ENCODE data around the gene NLGN1. TPM values are rescaled to one million over a fixed set of nuclear protein-coding genes. Genes with fewer than 3 reads are reported as not detected.

Gene NLGN1
- polyA plus RNA-seq, 2 of the 4 experiments (the other 2 are of a cell fraction) = not detected

DNA sequence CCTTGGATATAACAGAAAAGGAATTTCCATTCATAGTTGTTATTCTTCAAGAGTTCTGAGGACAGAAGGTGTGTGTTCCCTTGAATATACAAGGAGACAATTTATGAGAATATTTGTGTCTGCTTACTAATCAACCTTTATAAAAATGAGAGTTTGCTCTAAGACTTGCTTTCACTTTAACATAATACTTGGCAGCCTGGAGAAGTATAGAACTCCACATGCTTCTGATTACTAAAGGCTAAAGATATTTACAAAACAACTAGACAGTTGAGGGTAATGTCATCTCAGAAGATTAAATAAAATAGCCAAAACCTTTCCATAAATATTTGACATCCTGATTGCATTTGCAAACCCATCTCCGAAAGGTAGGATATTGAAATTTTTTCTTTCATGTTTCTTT lies 734.5 kb downstream of the NLGN1 start:
- ATAC-seq (no peak), FAIRE-seq (no peak)
- 37% methylated on average over 1 of the region's 1 CpG for WGBS (ENCODE audit: missing lambda C conversion rate)

DNA sequence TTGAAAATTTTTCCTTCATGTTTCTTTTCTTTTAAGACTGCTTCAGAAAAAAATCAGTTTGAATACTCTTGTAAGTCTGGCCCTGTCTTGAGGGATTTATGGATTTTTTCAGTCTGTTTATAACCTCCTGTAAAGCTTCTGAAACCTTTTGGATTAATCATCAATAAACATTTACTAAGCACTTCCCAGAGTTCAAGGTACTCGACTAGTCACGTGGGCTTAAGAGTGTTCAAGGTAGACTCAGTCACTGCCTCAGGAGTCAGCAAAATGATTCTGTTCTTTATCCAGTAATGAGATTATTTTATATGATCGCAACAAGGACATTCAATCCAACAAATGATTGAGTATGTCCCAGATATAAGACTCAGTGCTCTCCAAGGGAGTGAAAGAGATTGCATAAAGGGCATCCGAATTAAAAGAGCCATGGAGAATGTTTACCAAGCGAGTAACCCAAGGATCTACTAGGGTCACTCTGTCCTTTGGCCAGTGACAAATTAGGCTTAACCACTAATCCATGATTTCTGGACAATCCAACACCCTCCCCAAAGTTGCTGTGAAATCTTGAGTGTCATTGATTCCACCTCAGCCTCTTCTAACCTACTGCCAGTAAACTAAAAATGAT lies 735.0 kb downstream of the NLGN1 start:
- 38% methylated on average over 5 of the region's 5 CpGs for WGBS (ENCODE audit: missing lambda C conversion rate)
- ATAC-seq = no peak
- ChIA-PET POLR2A (no interaction called here), CTCF (no interaction called here)
- no peaks in the 10 kb centered on the region for H3K9me3 ChIP-seq
- H3K27ac ChIP-seq = no peak overlapping the region
- H3K4me2 ChIP-seq = no peak overlapping the region
- TF ChIP-seq CHD2 (IDR thresholded peaks at IDR 0.05; ENCODE audit: low read length, partially characterized antibody) = no peak
- no peak for TF ChIP-seq MAFK (IDR thresholded peaks at IDR 0.05; ENCODE audit: partially characterized antibody)
- no peak for TF ChIP-seq HOXA7 (CRISPR knock-in tag; IDR thresholded peaks at IDR 0.05)
- no peak for TF ChIP-seq RFX5 (IDR thresholded peaks at IDR 0.05)
- TF ChIP-seq HOXB13 (CRISPR knock-in tag; IDR thresholded peaks at IDR 0.05; ENCODE audit: low read depth) = no peak
- TF ChIP-seq, protein P1, sequence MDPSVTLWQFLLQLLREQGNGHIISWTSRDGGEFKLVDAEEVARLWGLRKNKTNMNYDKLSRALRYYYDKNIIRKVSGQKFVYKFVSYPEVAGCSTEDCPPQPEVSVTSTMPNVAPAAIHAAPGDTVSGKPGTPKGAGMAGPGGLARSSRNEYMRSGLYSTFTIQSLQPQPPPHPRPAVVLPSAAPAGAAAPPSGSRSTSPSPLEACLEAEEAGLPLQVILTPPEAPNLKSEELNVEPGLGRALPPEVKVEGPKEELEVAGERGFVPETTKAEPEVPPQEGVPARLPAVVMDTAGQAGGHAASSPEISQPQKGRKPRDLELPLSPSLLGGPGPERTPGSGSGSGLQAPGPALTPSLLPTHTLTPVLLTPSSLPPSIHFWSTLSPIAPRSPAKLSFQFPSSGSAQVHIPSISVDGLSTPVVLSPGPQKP (IDR thresholded peaks at IDR 0.05; ENCODE audit: low read depth, low read length) = no peak
- TF ChIP-seq, protein P2, sequence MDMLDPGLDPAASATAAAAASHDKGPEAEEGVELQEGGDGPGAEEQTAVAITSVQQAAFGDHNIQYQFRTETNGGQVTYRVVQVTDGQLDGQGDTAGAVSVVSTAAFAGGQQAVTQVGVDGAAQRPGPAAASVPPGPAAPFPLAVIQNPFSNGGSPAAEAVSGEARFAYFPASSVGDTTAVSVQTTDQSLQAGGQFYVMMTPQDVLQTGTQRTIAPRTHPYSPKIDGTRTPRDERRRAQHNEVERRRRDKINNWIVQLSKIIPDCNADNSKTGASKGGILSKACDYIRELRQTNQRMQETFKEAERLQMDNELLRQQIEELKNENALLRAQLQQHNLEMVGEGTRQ (IDR thresholded peaks at IDR 0.05) = no peak
- TF ChIP-seq GATA3 (IDR thresholded peaks at IDR 0.05; ENCODE audit: borderline replicate concordance) = no peak
- no peak for TF ChIP-seq SREBF2 (IDR thresholded peaks at IDR 0.05)
- TF ChIP-seq, protein P3, sequence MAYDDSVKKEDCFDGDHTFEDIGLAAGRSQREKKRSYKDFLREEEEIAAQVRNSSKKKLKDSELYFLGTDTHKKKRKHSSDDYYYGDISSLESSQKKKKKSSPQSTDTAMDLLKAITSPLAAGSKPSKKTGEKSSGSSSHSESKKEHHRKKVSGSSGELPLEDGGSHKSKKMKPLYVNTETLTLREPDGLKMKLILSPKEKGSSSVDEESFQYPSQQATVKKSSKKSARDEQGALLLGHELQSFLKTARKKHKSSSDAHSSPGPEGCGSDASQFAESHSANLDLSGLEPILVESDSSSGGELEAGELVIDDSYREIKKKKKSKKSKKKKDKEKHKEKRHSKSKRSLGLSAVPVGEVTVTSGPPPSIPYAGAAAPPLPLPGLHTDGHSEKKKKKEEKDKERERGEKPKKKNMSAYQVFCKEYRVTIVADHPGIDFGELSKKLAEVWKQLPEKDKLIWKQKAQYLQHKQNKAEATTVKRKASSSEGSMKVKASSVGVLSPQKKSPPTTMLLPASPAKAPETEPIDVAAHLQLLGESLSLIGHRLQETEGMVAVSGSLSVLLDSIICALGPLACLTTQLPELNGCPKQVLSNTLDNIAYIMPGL (CRISPR knock-in tag; IDR thresholded peaks at IDR 0.05; ENCODE audit: borderline replicate concordance) = no peak
- no peak for TF ChIP-seq EHF (CRISPR knock-in tag; IDR thresholded peaks at IDR 0.05)
- no peak for TF ChIP-seq POLR2AphosphoS2 (conservative IDR thresholded peaks at IDR 0.05; ENCODE audit: low read length)
- no peak for TF ChIP-seq ZNF302 (CRISPR knock-in tag; IDR thresholded peaks at IDR 0.05)
- no peak for TF ChIP-seq POLR2A (IDR thresholded peaks at IDR 0.05; ENCODE audit: low read length)
- TF ChIP-seq CBX2 (IDR thresholded peaks at IDR 0.05; ENCODE audit: borderline replicate concordance, low read depth) = no peak
- TF ChIP-seq BHLHE40 (IDR thresholded peaks at IDR 0.05; ENCODE audit: low read depth, low read length) = no peak
- no peak for TF ChIP-seq MAZ (IDR thresholded peaks at IDR 0.05; ENCODE audit: borderline replicate concordance, low read depth, low read length)
- no peak for TF ChIP-seq NFE2L2 (conservative IDR thresholded peaks at IDR 0.05; ENCODE audit: low read length)
- no peak for TF ChIP-seq MYC (IDR thresholded peaks at IDR 0.05; ENCODE audit: borderline replicate concordance, low read length)
- DNase-seq (ENCODE audit: low read depth in 1 of 2, low spot score in 1 of 2) = no peak
- no peak overlapping the region for H3K4me3 ChIP-seq
- H3K4me1 ChIP-seq = no peaks in the 10 kb centered on the region
- no peak for FAIRE-seq

More for the DNA sequence above, 734.5 kb downstream of the NLGN1 start:
- ChIA-PET CTCF (no interaction called here), POLR2A (no interaction called here)
- Histone ChIP-seq H3K27ac (no peak overlapping the region), H3K4me3 (no peak overlapping the region), H3K4me2 (no peak overlapping the region), H3K9me3 (no peaks in the 10 kb centered on the region), H3K4me1 (no peaks in the 10 kb centered on the region)
- DNase-seq (ENCODE audit: low read depth in 1 of 2, low spot score in 1 of 2) = no peak
- TF ChIP-seq ZC3H11A (IDR thresholded peaks at IDR 0.05) (no peak), KDM1A (IDR thresholded peaks at IDR 0.05; ENCODE audit: low read depth) (no peak), RAD21 (conservative IDR thresholded peaks at IDR 0.05 in 1 of 2, IDR thresholded peaks at IDR 0.05 in 1 of 2) (no peak), PHF8 (IDR thresholded peaks at IDR 0.05; ENCODE audit: borderline replicate concordance, low read depth) (no peak), FOXS1 (CRISPR knock-in tag; IDR thresholded peaks at IDR 0.05) (no peak), MYC (IDR thresholded peaks at IDR 0.05; ENCODE audit: borderline replicate concordance, low read length) (no peak), JUN (IDR thresholded peaks at IDR 0.05) (no peak), RFX5 (IDR thresholded peaks at IDR 0.05) (no peak), NR3C1 (IDR thresholded peaks at IDR 0.05) (no peak), NPAS2 (CRISPR knock-in tag; IDR thresholded peaks at IDR 0.05; ENCODE audit: borderline replicate concordance) (no peak), EP300 (IDR thresholded peaks at IDR 0.05) (no peak), MAFK (IDR thresholded peaks at IDR 0.05; ENCODE audit: partially characterized antibody) (no peak)
- TF ChIP-seq, protein P4, sequence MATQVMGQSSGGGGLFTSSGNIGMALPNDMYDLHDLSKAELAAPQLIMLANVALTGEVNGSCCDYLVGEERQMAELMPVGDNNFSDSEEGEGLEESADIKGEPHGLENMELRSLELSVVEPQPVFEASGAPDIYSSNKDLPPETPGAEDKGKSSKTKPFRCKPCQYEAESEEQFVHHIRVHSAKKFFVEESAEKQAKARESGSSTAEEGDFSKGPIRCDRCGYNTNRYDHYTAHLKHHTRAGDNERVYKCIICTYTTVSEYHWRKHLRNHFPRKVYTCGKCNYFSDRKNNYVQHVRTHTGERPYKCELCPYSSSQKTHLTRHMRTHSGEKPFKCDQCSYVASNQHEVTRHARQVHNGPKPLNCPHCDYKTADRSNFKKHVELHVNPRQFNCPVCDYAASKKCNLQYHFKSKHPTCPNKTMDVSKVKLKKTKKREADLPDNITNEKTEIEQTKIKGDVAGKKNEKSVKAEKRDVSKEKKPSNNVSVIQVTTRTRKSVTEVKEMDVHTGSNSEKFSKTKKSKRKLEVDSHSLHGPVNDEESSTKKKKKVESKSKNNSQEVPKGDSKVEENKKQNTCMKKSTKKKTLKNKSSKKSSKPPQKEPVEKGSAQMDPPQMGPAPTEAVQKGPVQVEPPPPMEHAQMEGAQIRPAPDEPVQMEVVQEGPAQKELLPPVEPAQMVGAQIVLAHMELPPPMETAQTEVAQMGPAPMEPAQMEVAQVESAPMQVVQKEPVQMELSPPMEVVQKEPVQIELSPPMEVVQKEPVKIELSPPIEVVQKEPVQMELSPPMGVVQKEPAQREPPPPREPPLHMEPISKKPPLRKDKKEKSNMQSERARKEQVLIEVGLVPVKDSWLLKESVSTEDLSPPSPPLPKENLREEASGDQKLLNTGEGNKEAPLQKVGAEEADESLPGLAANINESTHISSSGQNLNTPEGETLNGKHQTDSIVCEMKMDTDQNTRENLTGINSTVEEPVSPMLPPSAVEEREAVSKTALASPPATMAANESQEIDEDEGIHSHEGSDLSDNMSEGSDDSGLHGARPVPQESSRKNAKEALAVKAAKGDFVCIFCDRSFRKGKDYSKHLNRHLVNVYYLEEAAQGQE (IDR thresholded peaks at IDR 0.05) = no peak
- TF ChIP-seq, protein P5, sequence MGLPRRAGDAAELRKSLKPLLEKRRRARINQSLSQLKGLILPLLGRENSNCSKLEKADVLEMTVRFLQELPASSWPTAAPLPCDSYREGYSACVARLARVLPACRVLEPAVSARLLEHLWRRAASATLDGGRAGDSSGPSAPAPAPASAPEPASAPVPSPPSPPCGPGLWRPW (IDR thresholded peaks at IDR 0.05) = no peak
- TF ChIP-seq, protein P6, sequence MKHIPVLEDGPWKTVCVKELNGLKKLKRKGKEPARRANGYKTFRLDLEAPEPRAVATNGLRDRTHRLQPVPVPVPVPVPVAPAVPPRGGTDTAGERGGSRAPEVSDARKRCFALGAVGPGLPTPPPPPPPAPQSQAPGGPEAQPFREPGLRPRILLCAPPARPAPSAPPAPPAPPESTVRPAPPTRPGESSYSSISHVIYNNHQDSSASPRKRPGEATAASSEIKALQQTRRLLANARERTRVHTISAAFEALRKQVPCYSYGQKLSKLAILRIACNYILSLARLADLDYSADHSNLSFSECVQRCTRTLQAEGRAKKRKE (CRISPR knock-in tag; IDR thresholded peaks at IDR 0.05; ENCODE audit: low read depth) = no peak
